Left cardiac atrium (tissue), 4 donors: Measurements from ENCODE around the gene RUFY4. TPM values are rescaled to one million over a fixed set of nuclear protein-coding genes. Genes with fewer than 3 reads are reported as not detected.
A peak's percentile ranks its signal among the peaks of the same experiment; 100 is the strongest.
"Not testable (repeated sequence)": the region's sequence is repeated elsewhere in the genome, so short reads cannot be mapped to it uniquely, and the experiment has no call there.

Source experiments
- ATAC-seq, 2 donors: fragments of 200-7000 bp; cut with Tn5 transposase; one replicate each; pipeline ENCODE4 v1.9.1; 2020; ENCODE audit warnings: mild to moderate bottlenecking in 2 of 2, moderate library complexity in 2 of 2
- DNase-seq: peaks from one replicate; pipeline ENCODE4 v3.0.0-alpha.2; 2020
- intact Hi-C, 2 donors: fragments of 100-400 bp; cut with DNase I; formaldehyde crosslinking; loops; one replicate each; pipeline versions ENCODE4 v1.14.1 to v1.15.1; 2022 to 2023
- total RNA-seq, 2 donors: library from RNA; stranded (reverse); fragmentation: NEBNext Ultra II Directional; extraction: Animal tissue kit (Norgen Biotek cat#: 25700); gene quantifications; one replicate each; pipeline ENCODE4 v1.2.1, GENCODE V29; 2021
- donor health status: DM: no; HTN: yes; CAD: no.
- donor health status: DM: no; HTN: yes; CAD: no; lungs with severe emphysema.
- donor health status: DM: yes; HTN: yes; CAD: no.
- donor health status: Dilated cardiomyopathy.

Gene RUFY4
- total RNA-seq, 2 donors from 2014 or later, result not detected

- intact Hi-C loops, result no loop called here
- ATAC-seq, result no peak
- no peak for DNase-seq
Observed at GRCh38 chr2:218075975-218076811, 7.1 kb downstream of the RUFY4 start.

GRCh38 chr2:218077464-218078216, 8.6 kb downstream of the RUFY4 start:
- intact Hi-C loops, result no loop called here
- DNase-seq (no peak), ATAC-seq (no peak)

GRCh38 chr2:218079943-218080913, 11.2 kb downstream of the RUFY4 start:
- intact Hi-C loops, result no loop called here
- ATAC-seq (no peak), DNase-seq (no peak)

GRCh38 chr2:218081063-218081462, 12.0 kb downstream of the RUFY4 start:
- no peak for ATAC-seq
- DNase-seq, result no peak
- intact Hi-C loops, result no loop called here

- intact Hi-C loops, result no loop called here
- ATAC-seq (no peak), DNase-seq (no peak)
Observed at GRCh38 chr2:218081695-218082094, 12.6 kb downstream of the RUFY4 start.

GRCh38 chr2:218082586-218083351, 13.7 kb downstream of the RUFY4 start:
- DNase-seq, result no peak
- intact Hi-C loops, result no loop called here
- no peak for ATAC-seq

- DNase-seq, result no peak
- intact Hi-C loops, result no loop called here
- no peak for ATAC-seq
Observed at GRCh38 chr2:218083352-218083676, 14.3 kb downstream of the RUFY4 start.

GRCh38 chr2:218086478-218086877, 17.4 kb downstream of the RUFY4 start:
- no peak for ATAC-seq
- no peak for DNase-seq
- intact Hi-C loops, result no loop called here

GRCh38 chr2:218089259-218089658, 20.2 kb downstream of the RUFY4 start:
- ATAC-seq (no peak), DNase-seq (no peak)
- intact Hi-C loops, result no loop called here

- DNase-seq (no peak), ATAC-seq (peak in 1 of 2 donors; percentile 47)
- intact Hi-C loops, result no loop called here
Observed at GRCh38 chr2:218091746-218092145, 22.7 kb downstream of the RUFY4 start.

- DNase-seq (no peak), ATAC-seq (no peak)
- intact Hi-C loops, result no loop called here
Observed at GRCh38 chr2:218093879-218094278, 24.8 kb downstream of the RUFY4 start.

- intact Hi-C loops, result no loop called here
- no peak for ATAC-seq
Observed at GRCh38 chr2:218095853-218096252, 26.8 kb downstream of the RUFY4 start.

GRCh38 chr2:218097975-218098374, 28.9 kb downstream of the RUFY4 start:
- ATAC-seq, result no peak
- intact Hi-C loops, result no loop called here

More at GRCh38 chr2:218095853-218096252, 26.8 kb downstream of the RUFY4 start:
- DNase-seq, result no peak

GRCh38 chr2:218108834-218109233, 39.8 kb downstream of the RUFY4 start:
- ATAC-seq, intact Hi-C loops, DNase-seq: not testable (repeated sequence)

More at GRCh38 chr2:218097975-218098374, 28.9 kb downstream of the RUFY4 start:
- no peak for DNase-seq

- DNase-seq, ATAC-seq, intact Hi-C loops: not testable (repeated sequence)
Observed at GRCh38 chr2:218121789-218122188, 52.7 kb downstream of the RUFY4 start.

GRCh38 chr2:218122286-218122685, 53.2 kb downstream of the RUFY4 start:
- intact Hi-C loops, DNase-seq, ATAC-seq: not testable (repeated sequence)

GRCh38 chr2:218123986-218124385, 54.9 kb downstream of the RUFY4 start:
- intact Hi-C loops, result no loop called here
- DNase-seq (no peak), ATAC-seq (no peak)

GRCh38 chr2:218125095-218125494, 56.0 kb downstream of the RUFY4 start:
- DNase-seq (no peak), ATAC-seq (peak; percentile 32 to 65)
- intact Hi-C loops, result no loop called here
